GM18867 (cell line): Measurements from ENCODE around the gene CTSG.
A peak's percentile ranks its signal among the peaks of the same experiment; 100 is the strongest.
"Not testable (repeated sequence)": the region's sequence is repeated elsewhere in the genome, so short reads cannot be mapped to it uniquely, and the experiment has no call there.

ENCODE experiments used
- ATAC-seq: cut with Tn5 transposase; IDR thresholded peaks from one replicate; pipeline ENCODE4 v1.9.1; 2021; ENCODE audit warnings: mild to moderate bottlenecking, moderate library complexity; ENCODE audit not compliant: unreplicated experiment

CTSG gene

DNA sequence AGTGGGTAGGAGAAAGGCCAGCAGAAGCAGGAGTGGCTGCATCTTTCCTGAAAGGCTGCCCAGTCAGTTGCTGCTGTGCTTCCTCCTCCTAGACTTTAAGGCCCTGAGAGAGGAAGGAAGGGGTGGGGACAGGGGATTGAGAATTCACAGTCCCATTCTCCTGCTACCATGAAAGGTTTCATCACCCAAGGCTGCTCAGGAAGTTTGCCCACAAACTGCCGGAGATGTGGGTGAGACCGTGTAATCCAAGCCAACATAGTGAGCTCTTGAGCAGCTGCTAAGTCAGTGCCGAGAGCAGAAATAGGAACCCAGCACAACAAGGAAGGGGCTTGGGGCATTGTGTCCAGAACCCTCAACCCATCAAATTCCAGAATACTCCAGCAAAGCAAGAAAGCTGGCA lies at the start of gene CTSG:
CTSG (minus strand) TSS at position 69 of the 400 bp plus-strand sequence; CDS start at position 42, 27 bp downstream.
- no peak for ATAC-seq

DNA sequence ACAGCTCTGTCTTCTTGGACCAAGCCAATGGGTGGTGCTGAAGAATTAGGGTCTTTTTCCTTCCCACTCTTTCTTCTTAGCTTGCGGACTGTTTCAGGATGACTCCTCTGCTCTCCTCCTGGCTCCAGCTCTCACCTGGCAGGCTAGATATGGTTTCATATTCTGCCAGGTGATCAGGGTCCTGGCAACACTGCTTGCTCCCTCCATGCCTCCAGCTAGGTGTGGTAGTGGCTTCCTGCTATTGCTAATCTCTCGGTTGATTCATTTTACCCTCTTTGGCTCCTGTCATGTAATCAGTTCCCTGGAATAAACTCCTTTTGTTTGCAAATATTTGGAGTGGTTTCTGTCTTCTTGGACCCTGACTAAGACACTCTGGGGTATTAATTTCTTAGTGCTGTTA lies 37.7 kb upstream of the CTSG start:
- no peak for ATAC-seq

- no peak for ATAC-seq
These were observed 37.2 kb upstream of the CTSG start for GRCh38 chr14:24613241-24613640.

- peak; percentile 42 for ATAC-seq
These were observed 36.1 kb upstream of the CTSG start for GRCh38 chr14:24612196-24612595.

GRCh38 chr14:24609655-24610344 lies 33.8 kb upstream of the CTSG start, which contains the start of gene GZMH:
TSS of gene GZMH (minus strand) at chr14:24609685. CDS start at chr14:24609613, 72 bp downstream.
- peak; percentile 77 for ATAC-seq

DNA sequence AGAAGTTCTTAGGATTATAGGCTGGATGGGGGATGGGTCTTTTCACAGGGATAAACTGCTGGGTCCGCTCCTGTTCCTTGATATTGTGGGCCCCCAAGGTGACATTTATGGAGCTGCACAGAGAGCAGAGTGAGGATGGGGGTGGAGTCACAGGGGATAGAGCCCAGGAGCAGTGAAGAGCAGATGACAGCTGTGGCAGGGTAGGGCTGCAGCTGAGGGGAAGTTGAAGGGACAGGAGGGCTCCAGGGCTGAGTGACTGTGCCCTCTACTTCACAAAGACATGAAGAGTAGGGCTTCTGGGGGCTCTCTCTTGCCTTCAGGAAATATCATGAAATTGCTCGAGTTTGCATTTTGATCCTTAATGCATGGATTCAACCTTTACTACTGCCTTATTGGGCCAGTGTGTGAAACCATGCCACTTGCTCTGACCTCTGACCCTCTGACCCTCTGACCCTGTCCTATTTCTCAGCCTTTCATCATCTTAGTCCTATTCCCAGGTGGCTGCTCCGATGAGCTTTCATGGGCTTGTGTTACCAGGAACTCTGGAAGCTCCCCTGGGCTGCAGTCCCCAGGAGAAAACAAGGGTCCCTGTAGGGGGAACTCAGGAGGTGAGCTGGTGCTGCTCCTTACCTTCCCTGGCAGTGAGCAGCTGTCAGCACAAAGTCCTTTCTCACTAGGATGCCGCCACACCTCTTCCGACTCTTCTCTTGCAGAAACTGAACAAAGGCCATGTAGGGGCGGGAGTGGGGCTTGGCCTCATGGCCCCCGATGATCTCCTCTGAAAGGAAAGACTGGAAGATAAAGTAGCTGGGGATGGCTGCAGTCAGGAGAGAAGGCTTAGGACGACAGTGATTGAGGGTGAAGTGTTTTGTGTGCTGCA lies 31.8 kb upstream of the CTSG start:
- ATAC-seq, result no peak

GRCh38 chr14:24607081-24607480 lies 31.0 kb upstream of the CTSG start:
- ATAC-seq, result no peak

GRCh38 chr14:24606297-24606696 lies 30.2 kb upstream of the CTSG start:
- ATAC-seq, result no peak

DNA sequence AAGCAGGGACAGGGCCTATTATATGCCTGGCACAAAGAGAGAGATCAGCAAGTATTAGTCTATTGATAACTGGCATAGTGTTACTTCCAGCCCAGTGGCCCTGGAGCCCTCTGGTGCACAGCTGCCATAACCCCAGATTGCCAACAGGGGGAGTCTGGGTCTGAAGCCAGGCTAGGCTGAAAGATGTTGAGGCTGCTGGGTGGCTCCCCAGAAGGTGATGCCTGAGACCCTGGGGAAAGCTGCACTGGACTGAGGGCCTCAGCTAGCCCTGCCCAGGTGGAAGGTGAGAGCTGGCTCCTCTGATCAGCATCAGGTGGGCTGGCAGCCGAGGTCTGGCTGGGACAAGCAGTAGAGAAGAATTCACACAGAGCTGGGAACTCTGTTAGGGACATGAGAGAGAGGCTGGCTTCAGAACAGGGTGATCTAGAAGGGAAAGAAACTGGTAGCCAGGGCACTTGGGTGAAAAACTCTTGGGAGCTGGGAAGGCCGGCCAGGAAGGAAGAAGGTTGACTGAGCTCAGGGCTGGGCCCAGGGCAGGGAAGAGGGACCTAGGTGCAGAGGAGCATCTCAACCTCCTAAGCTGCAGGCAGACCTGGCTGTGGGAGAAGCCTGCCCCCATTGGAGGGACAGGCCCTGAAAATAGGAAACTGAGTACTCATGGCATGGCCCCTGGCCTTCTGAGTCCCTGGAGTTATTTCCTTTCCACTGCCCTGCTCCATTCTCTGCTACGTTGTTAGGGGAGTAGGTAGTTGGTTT lies 29.6 kb upstream of the CTSG start:
- peak; percentile 86 for ATAC-seq

DNA sequence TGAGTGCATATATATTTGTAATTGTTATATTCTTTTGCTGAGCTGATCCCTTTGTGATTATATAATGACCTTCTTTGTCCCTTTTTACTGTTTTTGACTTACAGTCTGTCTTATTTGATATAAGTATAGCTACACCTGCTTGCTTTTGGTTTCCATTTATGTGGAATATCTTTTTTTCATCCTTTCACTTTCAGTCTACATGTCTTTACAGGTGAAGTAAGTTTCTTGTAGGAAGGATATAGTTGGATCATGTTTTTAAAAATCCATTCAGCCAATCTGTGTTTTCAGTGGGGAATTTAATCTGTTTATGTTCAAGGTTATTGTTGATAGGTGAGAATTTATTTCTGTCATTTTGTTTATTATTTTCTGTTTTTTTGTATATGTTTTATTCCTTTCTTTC lies 21.4 kb upstream of the CTSG start:
- ATAC-seq, result peak; percentile 64

GRCh38 chr14:24595073-24595808 lies 19.2 kb upstream of the CTSG start:
- ATAC-seq, result no peak

DNA sequence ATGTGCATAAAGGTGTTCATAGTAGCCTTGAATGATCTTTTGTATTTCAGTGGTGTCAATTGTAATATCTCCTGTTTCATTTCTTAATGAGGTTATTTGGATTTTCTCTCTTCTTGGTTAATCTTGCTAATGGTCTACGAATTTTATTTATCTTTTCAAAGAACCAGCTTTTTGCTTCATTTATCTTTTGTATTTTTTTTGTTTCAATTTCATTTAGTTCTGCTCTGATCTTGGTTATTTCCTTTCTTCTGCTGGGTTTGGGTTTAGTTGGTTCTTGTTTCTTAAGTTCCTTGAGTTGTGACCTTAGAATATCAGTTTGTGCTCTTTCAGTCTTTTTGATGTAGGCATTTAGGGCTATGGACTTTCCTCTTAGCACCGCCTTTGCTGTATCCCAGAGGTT lies 15.0 kb upstream of the CTSG start:
- ATAC-seq, result not testable (repeated sequence)

- ATAC-seq, result not testable (repeated sequence)
These were observed 8.4 kb upstream of the CTSG start for GRCh38 chr14:24584402-24584801.

- ATAC-seq, result no peak
These were observed 2.5 kb upstream of the CTSG start for GRCh38 chr14:24578558-24578957.

DNA sequence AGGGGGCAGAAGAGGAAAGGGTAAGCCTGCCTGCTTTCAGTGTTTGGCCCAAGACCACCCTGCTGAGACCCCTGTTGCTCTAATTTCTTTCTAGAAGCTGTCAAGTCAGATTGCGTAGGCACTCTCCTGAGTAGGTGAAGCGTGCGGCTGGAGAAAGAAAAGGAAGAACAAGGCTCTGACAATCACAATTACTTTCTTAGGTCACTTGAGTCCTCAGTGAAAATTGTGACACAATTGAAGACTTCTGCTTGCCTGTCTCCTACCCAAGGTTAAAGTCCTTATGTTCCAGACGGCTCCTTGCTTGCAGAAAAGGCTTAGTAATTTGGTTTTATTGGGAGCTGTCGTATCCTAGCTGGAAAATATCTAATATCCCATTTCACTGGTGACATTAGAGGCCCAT lies 721 bp upstream of the CTSG start:
- ATAC-seq, result no peak

GRCh38 chr14:24574206-24574774 lies 1.8 kb downstream of the CTSG start:
- no peak for ATAC-seq

- no peak for ATAC-seq
These were observed 9.7 kb downstream of the CTSG start for GRCh38 chr14:24566318-24566717.

- no peak for ATAC-seq
These were observed 10.3 kb downstream of the CTSG start for GRCh38 chr14:24565766-24566165.

- no peak for ATAC-seq
These were observed 12.5 kb downstream of the CTSG start for GRCh38 chr14:24563505-24563904.

- ATAC-seq, result no peak
These were observed 19.3 kb downstream of the CTSG start for GRCh38 chr14:24556756-24557155.
